CD8-positive, alpha-beta memory T cell (primary cell): ENCODE data around the gene MRPL48. TPM values are rescaled to one million over a fixed set of nuclear protein-coding genes. Genes with fewer than 3 reads are reported as not detected.
A peak's percentile ranks its signal among the peaks of the same experiment; 100 is the strongest.

Experiments
- CTCF ChIA-PET: fragments of 350-600 bp; sonication (Branson Sonifier 250); formaldehyde crosslinking; loops from one replicate; lab custom pipeline; 2021; ENCODE audit warnings: antibody characterized with exemption; lab: Charles Lee
- POLR2A ChIA-PET: fragments of 350-600 bp; sonication (Branson Sonifier 250); formaldehyde crosslinking; loops from one replicate; lab custom pipeline; 2021; ENCODE audit warnings: antibody characterized with exemption; lab: Charles Lee
- DNase-seq, 5 donors: peaks; one replicate each; pipeline versions ENCODE4 v3.0.0 to v3.0.0-alpha.2; 2020 to 2022; ENCODE audit warnings: mixed read lengths in 1 of 5
- H3K27ac ChIP-seq: one replicate; pipeline ENCODE4 v1.7.0; 2013; ENCODE audit warnings: low read depth, mild to moderate bottlenecking, low read length, moderate library complexity
- H3K27me3 ChIP-seq: 2 replicates; pipeline ENCODE4 v1.7.0; 2013; ENCODE audit warnings: low read length, mild to moderate bottlenecking; ENCODE audit not compliant: insufficient read depth, poor library complexity, severe bottlenecking
- H3K36me3 ChIP-seq: 2 replicates; pipeline ENCODE4 v1.7.0; 2013; ENCODE audit warnings: mild to moderate bottlenecking, low read length, moderate library complexity; ENCODE audit not compliant: insufficient read depth
- H3K4me1 ChIP-seq: 2 replicates; pipeline ENCODE4 v1.7.0; 2013; ENCODE audit warnings: mild to moderate bottlenecking, low read length, moderate library complexity; ENCODE audit not compliant: insufficient read depth
- H3K4me3 ChIP-seq: 2 replicates; pipeline ENCODE4 v1.7.0; 2013; ENCODE audit warnings: mild to moderate bottlenecking, low read length
- H3K9me3 ChIP-seq: 2 replicates; pipeline ENCODE4 v1.7.0; 2013; ENCODE audit warnings: mild to moderate bottlenecking, low read length
- H3K27ac Mint-ChIP-seq, 8 donors: one replicate each; pipeline ENCODE4 v1.8.0; 2020 to 2021; ENCODE audit warnings: mixed read lengths in 8 of 8, mild to moderate bottlenecking in 6 of 8, inconsistent platforms in 3 of 8, moderate library complexity in 3 of 8
- H3K27me3 Mint-ChIP-seq, 2 donors: one replicate each; pipeline ENCODE4 v1.8.0; 2020 to 2021; ENCODE audit warnings: mixed read lengths in 2 of 2, mild to moderate bottlenecking in 1 of 2, moderate library complexity in 1 of 2
- H3K36me3 Mint-ChIP-seq, 3 donors: one replicate each; pipeline ENCODE4 v1.8.0; 2020 to 2021; ENCODE audit warnings: mixed read lengths in 3 of 3, inconsistent platforms in 1 of 3, mild to moderate bottlenecking in 1 of 3
- H3K4me1 Mint-ChIP-seq, 3 donors: one replicate each; pipeline ENCODE4 v1.8.0; 2020 to 2021; ENCODE audit warnings: mixed read lengths in 3 of 3, inconsistent platforms in 1 of 3, mild to moderate bottlenecking in 1 of 3
- H3K4me3 Mint-ChIP-seq, 7 donors: one replicate each; pipeline ENCODE4 v1.8.0; 2020 to 2021; ENCODE audit warnings: mixed read lengths in 7 of 7, mild to moderate bottlenecking in 6 of 7, moderate library complexity in 4 of 7, inconsistent platforms in 2 of 7
- H3K9me3 Mint-ChIP-seq, 5 donors: one replicate each; pipeline ENCODE4 v1.8.0; 2020 to 2022; ENCODE audit warnings: mixed read lengths in 5 of 5, mild to moderate bottlenecking in 3 of 5, moderate library complexity in 2 of 5, inconsistent platforms in 1 of 5
- polyA plus RNA-seq: library from polyadenylated mRNA; unstranded; fragments of 300-500 nt; fragmentation: Illumina TruSeq; gene quantifications from one replicate; pipeline ENCODE4 v1.2.3, GENCODE V29; 2021
- total RNA-seq, 2 experiments: library from RNA; stranded (reverse); gene quantifications; one replicate each; pipeline ENCODE4 v1.2.3, GENCODE V29; 2021

MRPL48 gene
- total and polyA plus RNA-seq, 3 experiments from 2014 or later: 56.8 to 66.7 (median 63.1) TPM

- Histone ChIP-seq H3K27ac (no peak overlapping the region), H3K36me3 (no peaks in the 10 kb centered on the region), H3K4me3 (no peak overlapping the region), H3K9me3 (no peaks in the 10 kb centered on the region), H3K4me1 (peaks cover 6% of the 10 kb centered on the region), H3K27me3 (no peaks in the 10 kb centered on the region)
- no peak overlapping the region for H3K27ac Mint-ChIP-seq
- CTCF ChIA-PET: no interaction called here
- H3K27me3 Mint-ChIP-seq: no peaks in the 10 kb centered on the region
- H3K4me1 Mint-ChIP-seq: peaks cover 16 to 40% (median 33%) of the 10 kb centered on the region in 3 donors
- no peaks in the 10 kb centered on the region for H3K9me3 Mint-ChIP-seq
- no peak overlapping the region for H3K4me3 Mint-ChIP-seq
- H3K36me3 Mint-ChIP-seq: peaks cover 0 to 35% (median 3%) of the 10 kb centered on the region in 3 donors
- no peak for DNase-seq
- POLR2A ChIA-PET: no interaction called here
Observed at GRCh38 chr11:73792584-73792983, 4.9 kb downstream of the MRPL48 start.

GRCh38 chr11:73795925-73796632 is 8.4 kb downstream of the MRPL48 start:
- H3K4me1 Mint-ChIP-seq: peaks cover 4 to 23% (median 13%) of the 10 kb centered on the region in 3 donors

GRCh38 chr11:73797457-73797856 is 9.8 kb downstream of the MRPL48 start:
- H3K27me3 ChIP-seq: no peaks in the 10 kb centered on the region
- Mint-ChIP-seq H3K4me1 (peaks cover 3 to 11% (median 6%) of the 10 kb centered on the region in 3 donors), H3K36me3 (peaks cover 0 to 24% (median 7%) of the 10 kb centered on the region in 3 donors), H3K27me3 (no peaks in the 10 kb centered on the region), H3K27ac (no peak overlapping the region), H3K9me3 (no peaks in the 10 kb centered on the region), H3K4me3 (no peak overlapping the region)
- DNase-seq: no peak
- no peaks in the 10 kb centered on the region for H3K36me3 ChIP-seq
- H3K4me1 ChIP-seq: no peaks in the 10 kb centered on the region
- CTCF ChIA-PET: no interaction called here
- no peak overlapping the region for H3K27ac ChIP-seq
- no peak overlapping the region for H3K4me3 ChIP-seq
- no peaks in the 10 kb centered on the region for H3K9me3 ChIP-seq
- POLR2A ChIA-PET: interaction anchor here (0.6 kb wide), 1 partner anchor 316 kb away, joined by 4 read pairs; no protein-coding TSS in a partner anchor

More at GRCh38 chr11:73795925-73796632, 8.4 kb downstream of the MRPL48 start:
- H3K4me3 Mint-ChIP-seq: peak overlapping the region in 1 of 7 donors; percentile 11
- no peak overlapping the region for H3K27ac Mint-ChIP-seq
- H3K27me3 Mint-ChIP-seq: no peaks in the 10 kb centered on the region
- H3K9me3 Mint-ChIP-seq: no peaks in the 10 kb centered on the region
- Histone ChIP-seq H3K27ac (no peak overlapping the region), H3K9me3 (no peaks in the 10 kb centered on the region), H3K27me3 (no peaks in the 10 kb centered on the region), H3K4me1 (no peaks in the 10 kb centered on the region), H3K36me3 (no peaks in the 10 kb centered on the region), H3K4me3 (no peak overlapping the region)
- H3K36me3 Mint-ChIP-seq: peaks cover 0 to 33% (median 7%) of the 10 kb centered on the region in 3 donors
- no peak for DNase-seq
- ChIA-PET POLR2A (no interaction called here), CTCF (no interaction called here)

GRCh38 chr11:73800276-73800806 is 12.7 kb downstream of the MRPL48 start:
- peaks cover 7 to 12% (median 10%) of the 10 kb centered on the region in 3 donors for H3K4me1 Mint-ChIP-seq
- Histone ChIP-seq H3K27ac (no peak overlapping the region), H3K27me3 (no peaks in the 10 kb centered on the region), H3K4me1 (no peaks in the 10 kb centered on the region), H3K36me3 (no peaks in the 10 kb centered on the region), H3K4me3 (no peak overlapping the region), H3K9me3 (no peaks in the 10 kb centered on the region)
- peaks cover 0 to 19% (median 5%) of the 10 kb centered on the region in 3 donors for H3K36me3 Mint-ChIP-seq
- no peaks in the 10 kb centered on the region for H3K9me3 Mint-ChIP-seq
- CTCF ChIA-PET: interaction anchor here (0.6 kb wide), 1 partner anchor 49 kb away, joined by 3 read pairs; no protein-coding TSS in a partner anchor
- H3K27ac Mint-ChIP-seq: no peak overlapping the region
- H3K4me3 Mint-ChIP-seq: no peak overlapping the region
- POLR2A ChIA-PET: no interaction called here
- H3K27me3 Mint-ChIP-seq: no peaks in the 10 kb centered on the region
- DNase-seq: no peak

- Mint-ChIP-seq H3K27ac (peak overlapping the region in 1 of 8 donors; percentile 18), H3K4me3 (no peak overlapping the region), H3K27me3 (no peaks in the 10 kb centered on the region), H3K4me1 (peaks cover 7 to 13% (median 12%) of the 10 kb centered on the region in 3 donors), H3K9me3 (no peaks in the 10 kb centered on the region), H3K36me3 (peaks cover 0 to 22% (median 9%) of the 10 kb centered on the region in 3 donors)
- no peak for DNase-seq
- POLR2A ChIA-PET: no interaction called here
- CTCF ChIA-PET: no interaction called here
- no peaks in the 10 kb centered on the region for H3K4me1 ChIP-seq
- no peak overlapping the region for H3K4me3 ChIP-seq
- no peak overlapping the region for H3K27ac ChIP-seq
- peaks cover 4% of the 10 kb centered on the region for H3K36me3 ChIP-seq
- H3K27me3 ChIP-seq: no peaks in the 10 kb centered on the region
- H3K9me3 ChIP-seq: no peaks in the 10 kb centered on the region
Observed at GRCh38 chr11:73801136-73801535, 13.5 kb downstream of the MRPL48 start.

- Mint-ChIP-seq H3K4me1 (peaks cover 9 to 15% (median 9%) of the 10 kb centered on the region in 3 donors), H3K9me3 (no peaks in the 10 kb centered on the region), H3K27me3 (no peaks in the 10 kb centered on the region), H3K27ac (peak overlapping the region in 1 of 8 donors; percentile 3), H3K36me3 (peaks cover 3 to 33% (median 13%) of the 10 kb centered on the region in 3 donors), H3K4me3 (no peak overlapping the region)
- Histone ChIP-seq H3K27me3 (no peaks in the 10 kb centered on the region), H3K36me3 (peaks cover 12% of the 10 kb centered on the region), H3K9me3 (no peaks in the 10 kb centered on the region), H3K4me3 (no peak overlapping the region), H3K27ac (no peak overlapping the region), H3K4me1 (no peaks in the 10 kb centered on the region)
- CTCF ChIA-PET: no interaction called here
- no peak for DNase-seq
- POLR2A ChIA-PET: no interaction called here
Observed at GRCh38 chr11:73804712-73805111, 17.0 kb downstream of the MRPL48 start.

- Mint-ChIP-seq H3K4me3 (no peak overlapping the region), H3K27me3 (no peaks in the 10 kb centered on the region), H3K36me3 (peaks cover 4 to 44% (median 14%) of the 10 kb centered on the region in 3 donors), H3K4me1 (peaks cover 11 to 15% (median 12%) of the 10 kb centered on the region in 3 donors), H3K27ac (no peak overlapping the region), H3K9me3 (no peaks in the 10 kb centered on the region)
- H3K4me3 ChIP-seq: no peak overlapping the region
- no peaks in the 10 kb centered on the region for H3K9me3 ChIP-seq
- H3K4me1 ChIP-seq: no peaks in the 10 kb centered on the region
- H3K27ac ChIP-seq: no peak overlapping the region
- POLR2A ChIA-PET: no interaction called here
- no peaks in the 10 kb centered on the region for H3K27me3 ChIP-seq
- peaks cover 12% of the 10 kb centered on the region for H3K36me3 ChIP-seq
- DNase-seq: no peak
- CTCF ChIA-PET: no interaction called here
Observed at GRCh38 chr11:73808052-73808451, 20.4 kb downstream of the MRPL48 start.

- ChIA-PET POLR2A (no interaction called here), CTCF (no interaction called here)
- no peak overlapping the region for H3K27ac Mint-ChIP-seq
- H3K4me1 ChIP-seq: no peaks in the 10 kb centered on the region
- no peak overlapping the region for H3K4me3 Mint-ChIP-seq
- no peak overlapping the region for H3K27ac ChIP-seq
- H3K9me3 ChIP-seq: no peaks in the 10 kb centered on the region
- H3K27me3 Mint-ChIP-seq: no peaks in the 10 kb centered on the region
- peaks cover 4 to 45% (median 18%) of the 10 kb centered on the region in 3 donors for H3K36me3 Mint-ChIP-seq
- no peaks in the 10 kb centered on the region for H3K9me3 Mint-ChIP-seq
- peaks cover 12% of the 10 kb centered on the region for H3K36me3 ChIP-seq
- H3K4me1 Mint-ChIP-seq: peaks cover 5 to 6% (median 5%) of the 10 kb centered on the region in 3 donors
- no peaks in the 10 kb centered on the region for H3K27me3 ChIP-seq
- no peak overlapping the region for H3K4me3 ChIP-seq
- DNase-seq: no peak
Observed at GRCh38 chr11:73810637-73811036, 23.0 kb downstream of the MRPL48 start.
